HEK293T (cell line): ENCODE results near the gene KRTAP4-6.

Source experiments
- CTCF ChIA-PET: fragments of 350-600 bp; formaldehyde crosslinking; extraction: SDS; loops from one replicate; lab custom pipeline; 2021; ENCODE audit warnings: antibody characterized with exemption, inconsistent platforms; lab: Yijun Ruan, JAX
- POLR2A ChIA-PET: fragments of 350-600 bp; formaldehyde crosslinking; extraction: SDS; loops from one replicate; lab custom pipeline; 2020; ENCODE audit warnings: antibody characterized with exemption, inconsistent platforms; lab: Yijun Ruan, JAX
- DNase-seq: peaks from one replicate; pipeline ENCODE4 v3.0.0; 2012; ENCODE audit warnings: mixed read lengths; ENCODE audit errors: extremely low spot score
- ARNT ChIP-seq: fragments of 450-650 bp; IDR thresholded peaks from 2 replicates; pipeline ENCODE4 v1.6.1; 2017; ENCODE audit warnings: mild to moderate bottlenecking
- BHLHE40 ChIP-seq: fragments of 450-650 bp; IDR thresholded peaks from 2 replicates; pipeline ENCODE4 v1.6.1; 2016; ENCODE audit warnings: mild to moderate bottlenecking, moderate library complexity, borderline replicate concordance
- CTBP1 ChIP-seq: fragments of 450-650 bp; IDR thresholded peaks from 2 replicates; pipeline ENCODE4 v1.6.1; 2016; ENCODE audit warnings: borderline replicate concordance
- ELF4 ChIP-seq: fragments of 450-650 bp; IDR thresholded peaks from 2 replicates; pipeline ENCODE4 v1.6.1; 2017; ENCODE audit warnings: antibody characterized with exemption
- FOXA1 ChIP-seq: fragments of 450-650 bp; IDR thresholded peaks from 2 replicates; pipeline ENCODE4 v1.6.1; 2016; ENCODE audit warnings: mild to moderate bottlenecking
- FOXK2 ChIP-seq: fragments of 450-650 bp; IDR thresholded peaks from 2 replicates; pipeline ENCODE4 v1.6.1; 2016; ENCODE audit warnings: mild to moderate bottlenecking
- FOXM1 ChIP-seq: fragments of 450-650 bp; IDR thresholded peaks from 2 replicates; pipeline ENCODE4 v1.6.1; 2017; ENCODE audit warnings: mild to moderate bottlenecking, borderline replicate concordance
- HDGF ChIP-seq: fragments of 450-650 bp; IDR thresholded peaks from 2 replicates; pipeline ENCODE4 v1.6.1; 2017; ENCODE audit warnings: antibody characterized with exemption, borderline replicate concordance
- L3MBTL2 ChIP-seq: fragments of 450-650 bp; conservative IDR thresholded peaks from 2 replicates; pipeline ENCODE4 v1.6.1; 2016; ENCODE audit warnings: mild to moderate bottlenecking
- LEF1 ChIP-seq: fragments of 450-650 bp; IDR thresholded peaks from 2 replicates; pipeline ENCODE4 v1.6.1; 2017; ENCODE audit warnings: mild to moderate bottlenecking, borderline replicate concordance
- NFRKB ChIP-seq: fragments of 450-650 bp; IDR thresholded peaks from 2 replicates; pipeline ENCODE4 v1.6.1; 2016; ENCODE audit warnings: mild to moderate bottlenecking, moderate library complexity
- PKNOX1 ChIP-seq: fragments of 450-650 bp; IDR thresholded peaks from 2 replicates; pipeline ENCODE4 v1.6.1; 2016
- SP1 ChIP-seq: fragments of 450-650 bp; IDR thresholded peaks from 2 replicates; pipeline ENCODE4 v1.6.1; 2017
- SUZ12 ChIP-seq: fragments of 450-650 bp; IDR thresholded peaks from 2 replicates; pipeline ENCODE4 v1.6.1; 2016; ENCODE audit warnings: mild to moderate bottlenecking
- TARDBP ChIP-seq: fragments of 450-650 bp; IDR thresholded peaks from 2 replicates; pipeline ENCODE4 v1.6.1; 2016
- ZNF384 ChIP-seq: fragments of 450-650 bp; IDR thresholded peaks from 2 replicates; pipeline ENCODE4 v1.6.1; 2016

Gene KRTAP4-6

GRCh38 chr17:41177727-41178271 lies 37.5 kb upstream of the KRTAP4-6 start, which contains the start of gene KRTAP4-2:
Gene KRTAP4-2 (minus strand): TSS chr17:41178221. CDS start chr17:41178164, 57 bp downstream.
- TF ChIP-seq CTBP1 (no peak), PKNOX1 (no peak)
- DNase-seq: no peak
- CTCF ChIA-PET: no interaction called here
- POLR2A ChIA-PET: no interaction called here

- CTCF ChIA-PET: no interaction called here
- no peak for DNase-seq
- POLR2A ChIA-PET: no interaction called here
- no peak for TF ChIP-seq BHLHE40
- TF ChIP-seq LEF1: no peak
- TF ChIP-seq HDGF: no peak
- no peak for TF ChIP-seq TARDBP
- no peak for TF ChIP-seq FOXK2
- TF ChIP-seq ARNT: no peak
- TF ChIP-seq L3MBTL2: no peak
- no peak for TF ChIP-seq PKNOX1
- no peak for TF ChIP-seq FOXA1
- no peak for TF ChIP-seq NFRKB
- no peak for TF ChIP-seq SUZ12
- TF ChIP-seq FOXM1: no peak
- TF ChIP-seq CTBP1: no peak
- no peak for TF ChIP-seq SP1
- no peak for TF ChIP-seq ELF4
- no peak for TF ChIP-seq ZNF384
Measured at GRCh38 chr17:41176744-41177387, 36.5 kb upstream of the KRTAP4-6 start.

GRCh38 chr17:41171886-41172285 lies 31.5 kb upstream of the KRTAP4-6 start:
- POLR2A ChIA-PET: no interaction called here
- CTCF ChIA-PET: no interaction called here
- DNase-seq: no peak

GRCh38 chr17:41168121-41168520 lies 27.8 kb upstream of the KRTAP4-6 start, which contains the start of gene KRTAP4-3:
Gene KRTAP4-3 (minus strand): TSS chr17:41168221. CDS start chr17:41168172, 49 bp downstream.
- POLR2A ChIA-PET: no interaction called here
- no peak for TF ChIP-seq SP1
- no peak for TF ChIP-seq L3MBTL2
- no peak for TF ChIP-seq ARNT
- TF ChIP-seq NFRKB: no peak
- TF ChIP-seq ZNF384: no peak
- TF ChIP-seq ELF4: no peak
- TF ChIP-seq SUZ12: no peak
- no peak for TF ChIP-seq TARDBP
- TF ChIP-seq FOXK2: no peak
- no peak for TF ChIP-seq PKNOX1
- TF ChIP-seq LEF1: no peak
- TF ChIP-seq FOXA1: no peak
- TF ChIP-seq HDGF: no peak
- TF ChIP-seq CTBP1: no peak
- no peak for TF ChIP-seq FOXM1
- TF ChIP-seq BHLHE40: no peak
- no peak for DNase-seq
- CTCF ChIA-PET: no interaction called here

More at GRCh38 chr17:41171886-41172285, 31.5 kb upstream of the KRTAP4-6 start:
- no peak for TF ChIP-seq NFRKB
- no peak for TF ChIP-seq LEF1
- TF ChIP-seq BHLHE40: no peak
- TF ChIP-seq FOXM1: no peak
- no peak for TF ChIP-seq FOXK2
- no peak for TF ChIP-seq PKNOX1
- no peak for TF ChIP-seq TARDBP
- no peak for TF ChIP-seq SP1
- TF ChIP-seq L3MBTL2: no peak

- ChIA-PET POLR2A (no interaction called here), CTCF (no interaction called here)
- DNase-seq: no peak
- TF ChIP-seq TARDBP (no peak), SUZ12 (no peak), HDGF (no peak), NFRKB (no peak), FOXM1 (no peak), LEF1 (no peak), FOXK2 (no peak), ZNF384 (no peak), PKNOX1 (no peak), ARNT (no peak), ELF4 (no peak)
Measured at GRCh38 chr17:41167561-41167960, 27.2 kb upstream of the KRTAP4-6 start.
